Mononuclear cell (primary cell): Measurements from ENCODE around the gene NCKIPSD. TPM values are rescaled to one million over a fixed set of nuclear protein-coding genes. Genes with fewer than 3 reads are reported as not detected.

Source experiments
- H3K27me3 ChIP-seq: 2 replicates; pipeline ENCODE4 v1.6.0; 2011; ENCODE audit warnings: low read length, control low read depth; ENCODE audit not compliant: insufficient read depth
- H3K4me1 ChIP-seq: 2 replicates; pipeline ENCODE4 v1.5.1; 2011; ENCODE audit warnings: mild to moderate bottlenecking, low read length, control low read depth; ENCODE audit not compliant: insufficient read depth
- H3K4me3 ChIP-seq: 2 replicates; pipeline ENCODE4 v1.5.1; 2011; ENCODE audit warnings: mild to moderate bottlenecking, low read length, moderate library complexity
- H3K9me3 ChIP-seq: 2 replicates; pipeline ENCODE4 v1.5.1; 2011; ENCODE audit warnings: low read depth, mild to moderate bottlenecking, control low read depth, low read length
- total RNA-seq: library from RNA; depleted of rRNA; stranded (reverse); fragments of >200 nt; gene quantifications from one replicate; pipeline ENCODE4 v1.2.3, GENCODE V29; 2012

The NCKIPSD gene
- total RNA-seq, 1 donor = 6.3 TPM

DNA sequence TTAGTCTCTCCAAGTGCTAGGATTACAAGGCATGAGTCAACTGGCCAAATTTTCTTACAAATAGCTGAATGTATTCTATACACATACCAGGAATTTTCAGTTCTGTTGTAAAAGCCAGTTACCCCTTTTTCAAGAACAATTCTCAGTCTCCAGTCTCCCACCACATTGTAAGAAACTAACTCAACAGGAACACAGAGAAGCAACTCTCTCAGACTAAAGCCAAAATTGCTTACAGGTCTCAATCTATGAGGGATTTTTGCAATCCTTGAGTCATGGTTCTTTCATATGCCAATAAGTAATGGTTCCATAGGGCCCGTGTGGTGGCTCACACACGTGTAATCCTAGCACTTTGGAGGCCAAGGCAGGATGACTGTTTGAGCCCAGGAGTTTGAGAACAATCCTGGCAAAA, 22.8 kb upstream of the NCKIPSD start:
- H3K9me3 ChIP-seq = no peaks in the 10 kb centered on the region
- peaks cover 28% of the 10 kb centered on the region for H3K4me1 ChIP-seq
- no peaks in the 10 kb centered on the region for H3K27me3 ChIP-seq
- H3K4me3 ChIP-seq = no peak overlapping the region

DNA sequence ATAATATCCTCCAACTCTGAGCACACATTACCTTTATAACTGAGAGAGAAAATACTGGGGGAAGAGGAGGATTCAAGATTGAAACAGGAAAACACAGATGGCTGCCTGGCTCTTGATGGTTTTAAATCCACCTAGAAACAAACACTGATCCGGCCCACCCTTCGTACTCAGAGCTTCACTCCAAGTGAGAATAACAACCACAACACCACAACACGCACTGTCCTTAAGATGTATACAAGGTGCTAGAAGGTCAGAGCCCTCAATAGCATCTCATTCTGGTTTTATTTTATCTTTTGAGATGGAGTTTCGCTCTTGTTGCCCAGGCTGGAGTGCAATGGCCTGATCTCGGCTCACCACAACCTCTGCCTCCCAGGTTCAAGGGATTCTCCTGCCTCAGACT, 21.4 kb upstream of the NCKIPSD start:
- no peaks in the 10 kb centered on the region for H3K27me3 ChIP-seq
- no peaks in the 10 kb centered on the region for H3K9me3 ChIP-seq
- H3K4me3 ChIP-seq = no peak overlapping the region
- H3K4me1 ChIP-seq = peaks cover 24% of the 10 kb centered on the region

DNA sequence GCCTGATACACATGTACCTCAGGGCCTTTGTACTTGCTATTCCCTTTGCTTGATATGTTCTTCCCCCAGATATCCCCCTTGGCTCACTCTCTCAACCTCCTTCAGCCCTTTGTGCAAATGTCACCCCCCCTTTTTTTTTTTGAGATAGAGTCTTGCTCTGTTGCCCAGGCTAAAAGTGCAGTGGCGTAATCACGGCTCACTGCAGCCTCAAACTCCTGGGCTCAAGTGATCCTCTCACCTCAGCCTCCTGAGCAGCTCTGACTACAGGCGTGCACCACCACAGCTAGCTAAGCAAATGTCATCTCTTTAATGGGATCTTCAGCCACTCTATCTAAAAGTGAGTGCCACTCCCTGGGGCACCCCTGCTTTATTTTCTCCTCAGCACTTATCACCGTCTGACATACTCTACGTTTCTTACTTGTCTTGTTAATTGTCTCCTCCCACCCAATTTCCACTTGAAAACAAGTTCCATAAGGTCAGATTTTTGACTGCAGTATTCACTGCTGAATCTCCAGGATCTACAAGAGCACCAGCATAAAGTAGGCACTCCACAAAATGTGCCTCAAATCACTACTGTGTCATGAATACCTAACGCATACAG, 16.7 kb upstream of the NCKIPSD start:
- Histone ChIP-seq H3K4me1 (peaks cover 4% of the 10 kb centered on the region), H3K27me3 (no peaks in the 10 kb centered on the region), H3K9me3 (no peaks in the 10 kb centered on the region), H3K4me3 (no peak overlapping the region)

DNA sequence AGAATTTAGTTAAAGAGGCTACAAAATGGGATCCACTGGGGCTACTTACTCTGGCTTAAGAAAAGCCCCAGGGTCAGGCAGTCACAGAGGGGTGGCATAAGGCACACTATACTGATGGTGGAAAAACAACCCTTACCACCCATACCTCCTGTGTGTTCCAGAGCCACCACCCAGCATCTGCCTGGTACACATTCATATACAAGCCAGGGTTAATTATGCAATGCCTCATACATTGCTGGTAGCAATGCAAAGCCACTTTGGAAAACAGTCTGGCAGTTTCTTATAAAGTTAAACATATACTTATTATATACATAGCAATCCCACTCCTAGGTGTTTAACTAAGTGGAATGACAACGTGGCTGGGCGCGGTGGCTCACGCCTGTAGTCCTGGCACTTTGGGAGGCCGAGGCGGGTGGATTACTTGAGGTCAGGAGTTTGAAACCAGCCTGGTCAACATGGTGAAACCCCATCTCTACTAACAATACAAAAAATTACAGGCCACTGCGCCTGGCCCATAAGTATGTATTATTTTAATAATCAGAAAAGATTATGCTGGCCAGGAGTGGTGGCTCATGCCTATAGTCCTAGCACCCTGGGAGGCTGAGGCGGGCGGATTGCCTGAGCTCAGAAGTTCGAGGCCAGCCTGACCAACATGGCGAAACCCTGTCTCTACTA, 15.2 kb upstream of the NCKIPSD start:
- H3K4me3 ChIP-seq = no peak overlapping the region
- H3K4me1 ChIP-seq = no peaks in the 10 kb centered on the region
- no peaks in the 10 kb centered on the region for H3K9me3 ChIP-seq
- no peaks in the 10 kb centered on the region for H3K27me3 ChIP-seq

DNA sequence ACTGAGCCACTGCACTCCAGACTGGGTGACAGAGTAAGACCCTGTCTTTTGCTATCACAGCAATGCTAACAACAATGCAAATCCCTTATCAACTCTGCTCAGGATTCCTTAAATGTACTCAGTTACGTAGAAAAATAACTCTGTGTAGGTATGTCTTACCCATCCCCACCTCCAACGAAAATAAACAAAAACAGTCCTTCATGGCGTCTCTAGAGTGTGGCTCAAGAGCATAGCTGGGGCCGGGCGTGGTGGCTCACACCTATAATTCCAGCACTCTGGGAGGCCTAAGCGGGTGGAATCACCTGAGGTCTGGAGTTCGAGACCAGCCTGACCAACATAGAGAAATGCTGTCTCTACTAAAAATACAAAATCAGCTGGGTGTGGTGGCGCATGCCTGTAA, 13.2 kb upstream of the NCKIPSD start:
- Histone ChIP-seq H3K9me3 (no peaks in the 10 kb centered on the region), H3K4me3 (no peak overlapping the region), H3K27me3 (no peaks in the 10 kb centered on the region), H3K4me1 (no peaks in the 10 kb centered on the region)

DNA sequence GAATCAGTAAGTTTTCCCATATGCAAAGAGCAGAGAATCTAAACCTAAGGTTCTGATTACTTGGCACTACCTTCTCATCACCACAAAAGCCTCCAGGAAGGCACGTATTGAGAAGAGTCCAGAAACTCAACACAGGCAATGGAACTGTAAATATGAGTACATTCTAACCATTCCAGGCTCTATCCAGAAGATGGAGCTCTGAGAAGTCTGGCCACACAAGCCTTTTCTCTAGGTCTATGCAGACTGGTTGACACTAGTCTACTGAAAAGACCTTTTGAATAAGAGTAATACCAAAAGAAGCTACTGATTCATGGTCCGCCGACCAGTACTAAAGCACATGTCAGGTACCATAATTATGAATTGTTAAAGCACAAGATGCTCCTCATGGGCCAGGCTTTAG, 12.2 kb upstream of the NCKIPSD start:
- H3K4me3 ChIP-seq = no peak overlapping the region
- no peaks in the 10 kb centered on the region for H3K27me3 ChIP-seq
- H3K4me1 ChIP-seq = no peaks in the 10 kb centered on the region
- no peaks in the 10 kb centered on the region for H3K9me3 ChIP-seq

DNA sequence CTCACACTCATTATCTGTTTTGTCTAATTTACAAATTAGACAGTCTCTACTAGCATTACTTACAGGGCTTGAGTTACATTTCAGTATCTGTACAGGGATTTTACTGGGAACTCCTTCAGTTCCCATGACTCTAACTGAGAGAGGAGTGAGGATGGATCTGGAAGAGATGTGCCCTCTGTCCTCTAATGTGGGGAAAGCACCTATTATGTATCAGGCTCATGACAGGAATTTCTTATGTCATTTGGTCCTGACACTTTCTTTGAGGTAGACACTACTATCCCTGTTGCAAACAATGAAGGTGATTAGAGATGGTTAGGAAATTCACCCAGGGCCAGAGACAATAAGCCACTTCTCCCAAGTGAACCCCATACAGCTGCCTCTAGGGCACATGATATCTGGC, 10.9 kb upstream of the NCKIPSD start:
- no peaks in the 10 kb centered on the region for H3K9me3 ChIP-seq
- H3K4me3 ChIP-seq = no peak overlapping the region
- H3K27me3 ChIP-seq = no peaks in the 10 kb centered on the region
- no peaks in the 10 kb centered on the region for H3K4me1 ChIP-seq

DNA sequence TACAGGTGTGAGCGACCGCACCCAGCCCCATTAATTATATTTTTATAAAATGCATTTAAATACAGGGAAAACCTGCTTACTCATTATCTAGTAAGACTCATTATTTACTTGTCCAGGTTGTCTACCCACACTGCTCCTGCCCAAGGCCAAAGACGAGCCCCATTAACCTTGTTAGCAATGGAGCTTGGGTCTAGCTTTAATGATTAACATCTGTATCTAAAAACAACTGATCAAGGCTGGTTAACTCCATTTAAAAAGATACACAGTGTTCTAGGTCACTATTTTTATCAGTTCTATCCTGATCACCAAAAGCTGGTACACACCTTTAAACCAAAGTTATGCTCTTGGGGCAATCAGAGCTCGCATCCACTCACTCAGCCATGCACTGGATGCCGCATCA, 10.4 kb upstream of the NCKIPSD start:
- no peaks in the 10 kb centered on the region for H3K4me1 ChIP-seq
- no peak overlapping the region for H3K4me3 ChIP-seq
- H3K9me3 ChIP-seq = no peaks in the 10 kb centered on the region
- no peaks in the 10 kb centered on the region for H3K27me3 ChIP-seq

DNA sequence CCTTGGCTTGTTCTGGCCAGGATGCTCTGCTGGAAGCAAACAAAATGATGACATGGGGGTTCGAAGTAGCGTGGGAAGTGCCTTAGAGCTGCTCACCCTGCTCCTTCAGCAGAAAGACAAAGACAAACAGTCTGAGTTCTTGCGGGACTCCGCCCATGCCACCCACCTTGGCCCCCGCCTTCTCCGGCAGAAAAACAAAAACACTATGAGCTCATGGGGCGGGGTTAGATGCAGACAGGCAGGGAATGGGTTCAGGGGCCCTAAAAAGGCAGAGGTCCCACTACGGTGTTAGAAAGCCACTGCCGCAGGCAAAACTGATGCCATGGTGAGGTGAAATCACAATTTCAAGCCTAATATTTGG, 9.7 kb upstream of the NCKIPSD start:
- H3K27me3 ChIP-seq = no peaks in the 10 kb centered on the region
- H3K4me3 ChIP-seq = no peak overlapping the region
- H3K9me3 ChIP-seq = no peaks in the 10 kb centered on the region
- H3K4me1 ChIP-seq = no peaks in the 10 kb centered on the region

DNA sequence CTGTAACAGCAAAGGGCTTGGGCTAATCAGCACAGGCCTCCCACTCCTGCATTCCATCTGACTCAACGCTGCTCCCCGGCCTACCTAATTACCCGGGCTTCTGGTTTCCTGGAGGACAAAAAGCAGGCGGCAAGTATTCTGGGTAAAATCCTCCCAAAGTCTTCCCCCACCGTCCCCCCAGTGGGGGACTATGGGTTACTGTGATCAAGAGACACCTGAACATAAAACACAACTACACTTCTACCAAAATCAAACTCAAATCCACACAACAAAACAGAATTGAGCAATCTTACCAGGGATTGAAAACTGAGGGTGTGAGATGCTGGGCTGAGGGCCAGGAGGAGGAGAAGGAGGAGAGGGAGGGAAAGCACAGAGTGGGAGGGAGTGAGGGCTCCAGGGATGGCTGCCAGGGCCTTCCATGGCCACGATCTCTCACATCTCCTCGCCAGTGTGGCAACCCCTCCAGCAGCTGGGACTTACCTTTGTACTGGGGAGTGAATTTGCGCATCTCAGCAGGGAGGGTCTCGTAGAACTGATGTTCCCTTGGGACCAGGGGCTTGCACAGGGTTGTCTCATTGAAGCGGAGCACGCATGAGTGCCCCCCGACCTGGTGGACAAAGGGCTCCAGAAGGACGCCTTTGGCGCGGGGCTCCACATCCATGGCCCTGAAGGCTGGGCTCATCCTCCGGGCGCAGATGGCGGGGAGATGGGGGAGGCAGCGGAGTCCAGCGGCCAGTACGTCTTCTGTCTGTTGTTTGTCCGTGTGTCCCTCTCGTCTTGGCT, 9.1 kb upstream of the NCKIPSD start:
- no peaks in the 10 kb centered on the region for H3K4me1 ChIP-seq
- H3K27me3 ChIP-seq = no peaks in the 10 kb centered on the region
- H3K4me3 ChIP-seq = no peak overlapping the region
- no peaks in the 10 kb centered on the region for H3K9me3 ChIP-seq

DNA sequence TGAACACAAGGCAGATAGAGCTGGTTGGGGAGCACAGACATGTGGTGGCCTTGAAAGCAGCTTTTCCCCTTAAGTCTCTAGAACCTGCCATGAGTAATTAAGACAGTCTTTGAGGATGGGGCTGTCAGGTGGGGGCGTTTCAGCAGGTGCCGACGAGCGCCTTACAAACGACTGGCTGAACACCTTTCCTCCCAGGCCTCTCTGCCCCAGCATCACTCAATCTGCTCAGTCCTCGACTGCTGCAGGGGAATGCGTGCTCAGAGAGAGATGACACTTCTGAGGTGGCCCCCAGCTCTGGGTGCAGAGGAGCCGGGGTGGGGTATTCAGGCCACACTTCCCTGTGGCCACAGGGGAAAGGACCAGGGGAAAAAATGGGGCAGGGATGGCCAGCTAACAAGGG, 8.1 kb upstream of the NCKIPSD start:
- Histone ChIP-seq H3K9me3 (no peaks in the 10 kb centered on the region), H3K4me1 (no peaks in the 10 kb centered on the region), H3K4me3 (no peak overlapping the region), H3K27me3 (no peaks in the 10 kb centered on the region)

DNA sequence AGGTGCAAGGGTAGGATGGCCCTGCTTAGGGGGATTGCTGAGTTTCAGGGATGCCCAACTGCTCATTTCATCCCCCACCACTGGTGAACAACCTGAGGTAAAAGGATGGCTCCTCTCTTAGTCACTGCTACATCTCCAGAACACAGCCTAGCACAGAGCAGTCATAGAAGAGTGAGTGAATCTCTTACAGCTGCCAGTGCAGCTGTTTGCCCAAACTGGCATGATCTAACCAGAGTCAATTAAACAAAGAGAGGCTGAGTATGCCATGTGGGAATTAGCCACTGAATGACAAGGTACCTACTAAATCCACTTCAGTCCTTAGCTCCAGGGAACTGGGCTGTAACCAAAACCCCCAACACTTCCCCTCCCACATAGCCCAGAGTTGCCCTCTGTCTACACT, 6.8 kb upstream of the NCKIPSD start:
- Histone ChIP-seq H3K9me3 (no peaks in the 10 kb centered on the region), H3K27me3 (no peaks in the 10 kb centered on the region), H3K4me3 (no peak overlapping the region), H3K4me1 (no peaks in the 10 kb centered on the region)

DNA sequence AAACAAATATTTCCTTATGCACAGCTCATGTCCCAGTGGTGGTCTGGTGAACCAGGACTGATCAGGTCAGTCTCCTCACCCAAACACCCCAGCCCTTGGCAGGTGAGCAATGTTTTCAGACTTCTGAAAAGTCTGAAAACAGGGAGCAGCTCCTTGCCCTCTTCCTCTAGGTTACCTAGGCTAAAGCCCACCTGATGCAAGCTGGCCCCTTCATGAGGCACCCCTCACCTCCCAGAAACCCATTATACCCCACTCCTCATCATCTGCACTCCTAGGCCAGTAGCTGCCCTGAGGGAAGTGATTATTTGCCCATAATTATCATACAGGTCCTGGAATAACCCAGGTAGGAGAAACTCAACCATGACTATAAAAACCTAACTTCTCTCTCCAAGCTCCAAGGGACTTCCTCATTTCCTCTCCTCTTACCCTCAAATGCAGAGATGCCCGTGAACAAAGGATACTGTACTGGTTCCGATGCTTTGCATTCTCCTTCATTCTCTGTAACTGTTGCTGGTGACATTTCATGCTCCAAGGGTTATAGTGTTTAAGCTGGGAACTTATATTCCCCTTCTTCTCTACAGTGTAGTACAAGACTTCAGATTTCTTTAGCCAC, 5.2 kb upstream of the NCKIPSD start:
- no peaks in the 10 kb centered on the region for H3K9me3 ChIP-seq
- no peak overlapping the region for H3K4me3 ChIP-seq
- H3K27me3 ChIP-seq = no peaks in the 10 kb centered on the region
- peaks cover 8% of the 10 kb centered on the region for H3K4me1 ChIP-seq

DNA sequence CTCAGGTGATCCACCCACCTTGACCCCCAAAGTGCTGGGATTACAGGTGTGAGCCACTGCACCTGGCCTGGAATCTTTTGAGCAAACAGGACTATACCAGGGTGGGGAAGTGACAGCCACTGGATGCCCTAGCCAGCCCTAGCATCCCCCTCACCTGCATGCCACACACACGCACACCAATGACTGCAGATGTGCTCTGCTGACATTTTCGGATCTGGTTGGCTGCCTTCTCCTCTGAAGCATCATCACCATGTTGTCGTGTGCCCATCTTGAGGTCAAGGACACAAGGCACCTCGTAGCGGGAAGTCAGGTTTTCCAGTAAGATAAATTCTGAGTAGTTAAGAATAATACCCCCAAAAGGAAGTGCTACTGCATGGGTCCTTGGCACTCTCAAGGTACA, 3.7 kb upstream of the NCKIPSD start:
- Histone ChIP-seq H3K4me3 (no peak overlapping the region), H3K9me3 (no peaks in the 10 kb centered on the region), H3K4me1 (peaks cover 19% of the 10 kb centered on the region), H3K27me3 (no peaks in the 10 kb centered on the region)

DNA sequence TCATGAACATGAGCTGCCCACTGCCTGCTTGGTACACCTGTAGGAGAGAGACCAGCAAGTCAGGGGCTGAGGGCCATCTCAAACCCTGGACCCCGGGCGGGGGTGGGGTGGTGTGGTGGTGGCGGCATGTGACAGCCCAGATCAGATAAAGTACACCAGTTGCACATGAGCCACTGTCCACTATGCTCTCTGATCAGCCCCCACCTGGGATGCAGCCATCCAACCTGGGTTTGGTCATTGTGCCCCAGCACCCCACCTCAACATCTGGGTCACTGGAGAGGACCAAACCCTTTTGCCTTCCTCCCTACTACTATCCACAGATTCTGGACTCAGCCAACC, 3.0 kb upstream of the NCKIPSD start:
- H3K4me1 ChIP-seq = peaks cover 24% of the 10 kb centered on the region
- H3K9me3 ChIP-seq = no peaks in the 10 kb centered on the region
- H3K27me3 ChIP-seq = no peaks in the 10 kb centered on the region
- H3K4me3 ChIP-seq = no peak overlapping the region
